ENCODE data around the gene DNAJB5.
"Not testable (repeated sequence)": the region's sequence is repeated elsewhere in the genome, so short reads cannot be mapped to it uniquely, and the experiment has no call there.

The DNAJB5 gene

DNA sequence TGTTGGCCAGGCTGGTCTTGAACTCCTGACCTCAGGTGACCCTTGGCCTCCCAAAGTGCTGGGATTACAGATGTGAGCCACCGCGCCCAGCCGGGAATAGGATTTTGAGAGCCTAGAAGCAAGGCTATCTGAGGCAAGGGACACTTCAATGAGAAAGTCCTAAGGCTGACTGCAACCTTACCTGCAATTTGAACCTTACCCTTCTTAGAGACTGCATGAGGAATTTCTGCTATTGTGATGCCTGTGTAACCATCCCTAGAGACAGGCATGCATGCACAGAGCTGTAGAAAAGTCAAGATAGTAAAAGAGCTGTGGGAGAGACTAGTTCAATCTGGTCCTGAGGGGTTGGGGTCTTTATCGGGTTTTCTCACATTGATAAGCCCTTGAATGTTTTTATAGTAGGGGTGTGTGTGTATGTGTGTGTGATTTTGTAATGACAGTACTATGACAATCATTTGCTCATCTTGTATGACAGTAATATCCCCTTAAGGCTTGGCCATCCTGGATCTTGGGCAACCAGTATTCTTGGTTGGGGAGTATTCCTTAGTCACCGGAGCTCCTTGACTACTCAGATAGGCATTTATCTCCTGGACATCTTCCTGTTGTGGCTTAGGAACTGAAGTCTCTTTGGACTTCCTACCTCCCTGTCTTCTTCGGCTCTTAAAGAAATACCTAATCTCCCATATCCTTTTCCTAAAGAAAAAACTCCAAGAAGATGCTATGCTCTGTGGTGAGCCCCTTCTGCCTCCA is 11.2 kb downstream of the DNAJB5 start:
- H3K36me3 Mint-ChIP-seq (ENCODE audit: low read depth), result peaks cover 11% of the 10 kb centered on the region
- H3K4me1 Mint-ChIP-seq, result peaks cover 42% of the 10 kb centered on the region
- ATAC-seq, result no peak
- DNase-seq, result no peak
- no peaks in the 10 kb centered on the region for H3K9me3 Mint-ChIP-seq
- no peak overlapping the region for H3K4me3 Mint-ChIP-seq
- H3K27ac Mint-ChIP-seq, result no peak overlapping the region
- no peaks in the 10 kb centered on the region for H3K27me3 Mint-ChIP-seq

DNA sequence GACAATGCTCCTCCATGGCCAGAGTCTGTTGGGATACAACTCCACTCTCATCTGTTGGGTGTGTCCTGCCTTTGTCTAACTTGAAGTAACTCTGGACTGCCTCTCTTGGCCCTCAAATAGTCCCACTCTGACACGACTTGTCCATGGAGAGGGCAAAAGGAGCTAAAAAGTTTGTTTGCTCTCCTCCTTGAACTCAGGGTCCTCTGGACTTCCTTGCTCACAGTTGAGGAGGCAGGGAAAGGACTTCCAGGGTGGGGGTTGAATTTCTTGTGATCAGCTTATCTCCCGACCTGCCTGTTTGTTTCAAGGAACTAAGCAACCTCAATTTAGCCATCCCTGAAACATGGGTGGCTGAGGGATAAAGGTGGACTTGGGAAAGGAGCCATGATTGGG is 11.7 kb downstream of the DNAJB5 start:
- H3K27me3 Mint-ChIP-seq, result no peaks in the 10 kb centered on the region
- H3K9me3 Mint-ChIP-seq, result no peaks in the 10 kb centered on the region
- peak overlapping the region; percentile 70 for H3K27ac Mint-ChIP-seq
- H3K4me3 Mint-ChIP-seq, result no peak overlapping the region
- H3K36me3 Mint-ChIP-seq (ENCODE audit: low read depth), result peaks cover 10% of the 10 kb centered on the region
- DNase-seq (no peak), ATAC-seq (no peak)
- H3K4me1 Mint-ChIP-seq, result peaks cover 41% of the 10 kb centered on the region

DNA sequence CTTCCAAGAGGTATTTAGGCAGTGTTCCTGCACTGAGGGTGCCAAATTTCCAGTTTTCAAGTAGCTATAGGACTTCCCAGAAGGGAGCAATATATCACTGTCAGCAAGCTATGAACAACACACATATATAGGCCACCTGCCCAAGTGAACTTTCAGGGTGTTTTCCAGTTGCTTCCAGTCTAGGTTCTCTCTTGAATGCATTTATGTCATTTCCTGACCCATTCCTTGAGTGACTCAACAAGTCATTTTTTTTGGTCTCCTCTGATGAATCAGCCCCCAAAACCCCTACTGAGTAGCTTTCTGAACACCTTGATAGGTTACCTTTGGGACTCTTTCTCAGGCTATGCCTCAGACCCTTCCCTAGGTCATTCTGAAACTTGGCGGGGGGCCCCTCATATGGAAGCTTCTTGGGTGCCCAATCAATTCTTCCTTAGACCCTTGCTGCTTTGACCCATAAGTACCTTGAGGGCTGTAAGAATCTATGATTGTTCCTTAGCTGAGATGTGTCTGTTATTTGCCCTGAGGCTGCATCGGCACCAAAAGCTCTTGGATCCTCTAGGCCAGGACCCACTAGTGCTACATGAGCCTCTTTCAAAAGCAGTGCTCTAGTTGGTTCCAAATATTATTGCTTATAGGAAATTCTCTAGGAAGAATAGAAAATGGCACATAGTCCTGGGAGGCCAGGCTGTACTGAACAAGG is 12.4 kb downstream of the DNAJB5 start:
- DNase-seq, result no peak
- H3K27ac Mint-ChIP-seq, result peak overlapping the region; percentile 70

DNA sequence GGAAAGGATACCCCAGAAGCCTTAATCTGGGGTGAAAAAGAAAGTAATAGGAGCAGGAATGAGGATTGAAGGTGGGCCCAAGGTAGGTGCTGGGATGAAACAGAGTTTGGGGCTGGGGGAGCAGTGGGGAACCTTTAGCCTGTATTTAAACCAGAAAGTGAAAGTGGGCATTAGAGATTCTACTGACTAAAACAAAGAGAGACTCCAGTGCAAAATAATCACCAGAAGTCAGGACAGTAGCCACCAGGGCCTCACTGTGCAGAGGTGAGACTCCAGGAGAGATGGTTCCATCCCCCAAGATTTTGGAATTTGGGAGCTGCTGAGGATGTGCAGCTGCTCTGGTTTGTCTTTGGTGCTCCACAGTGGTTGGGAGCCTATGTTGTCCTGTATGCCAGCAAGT is 13.1 kb downstream of the DNAJB5 start:
- Mint-ChIP-seq H3K27ac (no peak overlapping the region), H3K36me3 (ENCODE audit: low read depth) (no peaks in the 10 kb centered on the region)
- no peak for ATAC-seq

More for the DNA sequence above, 12.4 kb downstream of the DNAJB5 start:
- H3K36me3 Mint-ChIP-seq (ENCODE audit: low read depth), result peaks cover 4% of the 10 kb centered on the region
- H3K4me1 Mint-ChIP-seq, result peaks cover 39% of the 10 kb centered on the region
- no peaks in the 10 kb centered on the region for H3K27me3 Mint-ChIP-seq
- peak; percentile 95 for ATAC-seq
- no peak overlapping the region for H3K4me3 Mint-ChIP-seq
- no peaks in the 10 kb centered on the region for H3K9me3 Mint-ChIP-seq

DNA sequence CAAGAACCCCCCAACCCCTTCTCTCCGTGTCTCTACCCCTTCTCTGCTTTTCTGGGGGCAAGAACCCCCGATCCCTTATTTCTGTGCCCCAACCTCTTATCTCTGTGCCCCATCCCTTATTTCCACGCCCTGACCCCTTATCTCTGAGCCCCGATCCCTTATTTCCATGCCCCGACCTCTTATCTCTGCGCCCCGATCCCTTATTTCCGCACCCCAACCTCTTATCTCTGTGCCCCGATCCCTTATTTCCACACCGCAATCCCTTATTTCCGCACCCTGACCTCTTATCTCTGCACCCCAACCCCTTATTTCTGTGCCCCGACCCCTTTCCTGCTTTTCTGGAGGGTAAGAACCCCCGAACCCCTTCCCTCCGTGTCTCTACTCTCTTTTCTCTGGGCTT is 14.8 kb downstream of the DNAJB5 start:
- not testable (repeated sequence) for H3K27me3 Mint-ChIP-seq; DNase-seq; ATAC-seq; H3K36me3 Mint-ChIP-seq (ENCODE audit: low read depth); H3K9me3 Mint-ChIP-seq; H3K4me3 Mint-ChIP-seq; H3K27ac Mint-ChIP-seq
- H3K4me1 Mint-ChIP-seq, result peaks cover 25% of the 10 kb centered on the region

More for the DNA sequence above, 13.1 kb downstream of the DNAJB5 start:
- DNase-seq, result no peak
- Mint-ChIP-seq H3K27me3 (no peaks in the 10 kb centered on the region), H3K9me3 (no peaks in the 10 kb centered on the region), H3K4me1 (peaks cover 35% of the 10 kb centered on the region), H3K4me3 (no peak overlapping the region)

DNA sequence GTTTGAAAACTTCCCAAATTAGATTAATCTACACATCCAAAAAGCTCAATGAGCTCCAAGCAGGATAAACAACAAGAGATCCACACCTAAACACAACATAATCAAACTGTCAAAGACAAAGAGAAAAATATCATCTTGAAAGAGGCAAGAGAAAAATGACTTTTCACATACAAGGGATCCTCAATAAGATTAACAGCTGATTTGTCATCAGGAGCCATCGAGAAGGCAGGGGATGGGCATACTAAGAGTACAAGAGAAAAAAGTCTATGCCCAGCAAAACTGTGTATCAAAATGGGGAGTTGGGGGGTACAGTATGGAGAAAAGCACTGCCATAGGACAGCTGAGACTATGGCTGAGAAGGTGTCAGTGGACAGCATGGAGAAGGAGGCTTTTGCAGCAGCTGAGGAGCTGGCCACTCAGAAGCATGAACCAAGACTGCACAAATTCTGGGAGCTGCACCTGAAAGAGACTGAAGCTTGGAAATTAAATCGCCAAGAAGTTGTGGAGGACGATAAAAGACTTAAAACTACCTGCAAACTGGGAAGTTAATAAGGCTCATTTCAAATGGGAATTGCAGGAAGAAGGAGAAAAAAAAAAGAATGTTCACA is 20.9 kb downstream of the DNAJB5 start:
- Mint-ChIP-seq H3K27ac (no peak overlapping the region), H3K4me1 (no peaks in the 10 kb centered on the region), H3K9me3 (peaks cover 15% of the 10 kb centered on the region), H3K27me3 (no peaks in the 10 kb centered on the region), H3K36me3 (ENCODE audit: low read depth) (peaks cover 22% of the 10 kb centered on the region), H3K4me3 (no peak overlapping the region)
- DNase-seq, result no peak
- ATAC-seq, result no peak

DNA sequence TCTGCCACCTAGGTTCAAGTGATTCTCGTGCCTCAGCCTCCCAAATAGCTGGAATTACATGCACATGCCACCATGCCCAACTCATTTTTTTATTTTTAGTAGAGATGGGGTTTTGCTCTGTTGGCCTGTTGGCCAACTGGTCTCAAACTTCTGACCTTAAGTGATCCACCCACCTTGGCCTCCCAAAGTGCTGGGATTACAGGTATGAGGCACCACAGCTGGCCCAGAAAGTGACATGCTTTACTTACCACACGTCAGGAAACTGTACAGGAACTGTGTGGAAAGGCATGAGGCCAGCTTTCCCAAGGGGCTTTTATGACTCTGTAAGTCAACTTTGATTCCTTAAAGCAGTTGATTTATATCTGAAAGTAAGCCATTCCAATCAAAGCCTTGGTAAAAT is 25.0 kb downstream of the DNAJB5 start:
- peaks cover 30% of the 10 kb centered on the region for H3K36me3 Mint-ChIP-seq (ENCODE audit: low read depth)
- ATAC-seq (no peak), DNase-seq (no peak)
- no peak overlapping the region for H3K4me3 Mint-ChIP-seq
- H3K9me3 Mint-ChIP-seq, result peaks cover 15% of the 10 kb centered on the region
- no peak overlapping the region for H3K27ac Mint-ChIP-seq
- H3K27me3 Mint-ChIP-seq, result no peaks in the 10 kb centered on the region
- no peaks in the 10 kb centered on the region for H3K4me1 Mint-ChIP-seq

DNA sequence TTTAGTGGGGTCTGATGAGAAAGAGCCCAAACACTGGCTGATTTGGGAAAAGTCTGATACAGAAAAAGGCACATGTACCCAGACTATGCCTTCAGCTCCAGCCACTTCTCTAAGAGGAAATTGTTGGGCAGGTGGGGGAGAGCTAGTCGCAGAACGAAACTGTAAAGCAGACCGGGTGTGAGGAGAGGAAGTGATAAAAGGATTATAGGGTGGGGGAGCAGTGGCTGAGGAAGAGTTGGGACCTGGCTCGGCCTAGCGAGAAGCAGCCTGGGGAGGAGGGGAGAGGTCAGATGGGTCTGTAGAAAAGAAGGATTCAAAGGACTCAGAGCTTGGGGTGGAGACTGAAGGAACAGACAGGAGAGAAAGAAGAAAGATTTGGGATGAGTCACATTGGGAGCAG is 33.9 kb downstream of the DNAJB5 start:
- not testable (repeated sequence) for H3K27ac Mint-ChIP-seq; H3K4me3 Mint-ChIP-seq; H3K27me3 Mint-ChIP-seq; DNase-seq; H3K36me3 Mint-ChIP-seq (ENCODE audit: low read depth); H3K9me3 Mint-ChIP-seq; H3K4me1 Mint-ChIP-seq; ATAC-seq

DNA sequence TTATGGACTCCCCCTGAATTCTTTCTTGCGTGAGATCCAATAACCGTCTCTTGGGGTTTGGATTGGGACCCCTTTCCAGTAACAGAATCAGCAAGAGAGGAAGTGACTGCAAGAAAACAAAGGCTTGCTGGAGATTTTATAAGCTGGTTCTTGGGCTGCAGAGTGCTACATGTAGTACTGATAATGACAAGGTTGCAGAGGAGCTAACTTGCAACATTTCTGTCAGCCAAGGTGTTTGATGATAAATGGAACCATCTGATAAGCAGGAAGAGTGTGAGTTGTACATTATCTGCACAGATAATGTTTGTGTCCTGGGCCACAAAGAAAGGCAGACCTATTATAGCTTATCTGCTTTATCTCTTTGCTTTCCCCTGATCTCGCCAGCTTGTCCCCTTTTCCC is 37.1 kb downstream of the DNAJB5 start:
- no peaks in the 10 kb centered on the region for H3K27me3 Mint-ChIP-seq

DNA sequence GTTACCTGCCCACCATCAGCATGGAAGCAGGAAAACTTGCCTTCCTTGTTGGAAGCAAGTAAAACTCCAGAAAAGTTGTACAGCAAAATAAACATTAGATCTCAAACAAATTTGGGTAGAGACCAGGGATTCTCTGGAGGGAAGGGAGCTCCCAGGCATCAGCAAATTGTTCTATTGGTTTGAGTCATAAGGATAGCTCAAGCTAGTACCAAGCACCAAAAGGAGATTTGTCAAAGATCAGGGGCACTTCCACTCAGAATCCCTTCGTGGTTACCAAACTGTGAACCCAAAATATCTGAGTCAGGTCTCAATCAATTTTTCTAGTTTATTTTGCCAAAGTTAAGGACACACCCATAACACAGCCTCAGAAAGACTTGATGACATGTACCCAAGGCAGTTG is 37.8 kb downstream of the DNAJB5 start:
- no peak for DNase-seq
- no peaks in the 10 kb centered on the region for H3K9me3 Mint-ChIP-seq
- no peaks in the 10 kb centered on the region for H3K36me3 Mint-ChIP-seq (ENCODE audit: low read depth)
- peaks cover 8% of the 10 kb centered on the region for H3K4me1 Mint-ChIP-seq
- no peaks in the 10 kb centered on the region for H3K27me3 Mint-ChIP-seq
- peak; percentile 36 for ATAC-seq
- H3K27ac Mint-ChIP-seq, result no peak overlapping the region
- H3K4me3 Mint-ChIP-seq, result no peak overlapping the region

More for the DNA sequence above, 37.1 kb downstream of the DNAJB5 start:
- DNase-seq (no peak), ATAC-seq (no peak)
- Mint-ChIP-seq H3K4me3 (no peak overlapping the region), H3K27ac (no peak overlapping the region), H3K36me3 (ENCODE audit: low read depth) (no peaks in the 10 kb centered on the region), H3K9me3 (no peaks in the 10 kb centered on the region), H3K4me1 (peaks cover 8% of the 10 kb centered on the region)

DNA sequence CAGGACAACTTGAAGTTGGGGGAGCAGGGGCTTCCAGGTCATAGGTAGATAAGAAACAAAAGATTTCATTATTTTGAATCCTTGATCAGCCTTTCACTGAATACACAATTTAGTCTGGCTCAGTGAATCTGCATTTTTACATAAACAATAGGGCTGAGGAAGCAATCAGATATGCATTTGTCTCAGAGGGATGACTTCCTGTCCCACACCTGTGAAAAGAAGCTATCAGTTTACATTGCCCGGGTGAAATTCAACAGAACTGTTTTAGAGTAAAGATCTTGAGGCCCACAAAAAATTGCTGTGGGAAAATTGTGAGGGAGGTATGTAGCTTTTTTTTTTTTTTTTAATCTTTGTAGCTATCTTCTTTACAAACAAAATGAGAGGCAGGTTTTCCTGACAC is 38.3 kb downstream of the DNAJB5 start:
- DNase-seq (no peak), ATAC-seq (no peak)
- Mint-ChIP-seq H3K27ac (no peak overlapping the region), H3K27me3 (no peaks in the 10 kb centered on the region), H3K4me3 (no peak overlapping the region), H3K36me3 (ENCODE audit: low read depth) (no peaks in the 10 kb centered on the region), H3K4me1 (peaks cover 8% of the 10 kb centered on the region), H3K9me3 (no peaks in the 10 kb centered on the region)

DNA sequence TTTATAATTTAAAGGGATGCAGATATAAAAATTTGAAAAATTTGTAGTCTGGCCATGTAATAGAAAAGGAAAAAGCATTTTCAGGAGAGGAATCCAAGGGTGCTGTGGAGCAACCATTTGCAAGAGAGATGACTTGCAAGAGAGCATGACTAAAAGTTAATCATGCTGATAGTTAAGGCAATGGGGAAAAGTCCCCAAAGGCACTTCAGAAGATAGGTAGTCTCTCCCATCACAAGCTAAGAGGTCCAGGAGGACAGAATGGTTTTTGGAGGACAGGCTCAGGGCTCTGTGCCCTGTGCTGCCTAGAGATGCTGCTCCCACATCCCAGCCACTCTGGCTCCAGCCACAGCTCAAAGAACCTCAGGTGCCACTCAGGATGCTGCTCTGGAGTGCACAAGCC is 38.8 kb downstream of the DNAJB5 start:
- Mint-ChIP-seq H3K27ac (no peak overlapping the region), H3K4me3 (no peak overlapping the region), H3K4me1 (peaks cover 8% of the 10 kb centered on the region), H3K27me3 (no peaks in the 10 kb centered on the region), H3K36me3 (ENCODE audit: low read depth) (no peaks in the 10 kb centered on the region), H3K9me3 (no peaks in the 10 kb centered on the region)
- ATAC-seq (no peak), DNase-seq (no peak)

DNA sequence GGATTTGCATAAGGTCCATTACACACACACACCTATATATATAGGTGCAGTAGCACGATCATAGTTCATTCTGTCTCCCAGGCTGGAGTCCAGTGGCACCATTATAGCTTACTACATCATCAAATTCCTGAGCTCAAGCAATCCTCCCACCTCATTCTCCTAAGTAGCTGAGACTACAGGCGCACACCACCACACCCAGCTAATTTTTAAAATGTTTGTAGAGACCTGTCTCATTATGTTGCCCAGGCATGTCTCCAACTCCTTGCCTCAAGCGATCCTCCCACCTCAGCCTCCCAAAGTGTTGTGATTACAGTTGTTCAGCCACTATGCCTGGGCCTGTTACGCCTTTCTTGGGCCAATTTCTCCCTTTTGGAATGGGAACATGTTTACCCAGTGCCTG is 39.7 kb downstream of the DNAJB5 start:
- Mint-ChIP-seq H3K4me1 (peaks cover 4% of the 10 kb centered on the region), H3K9me3 (no peaks in the 10 kb centered on the region), H3K27ac (no peak overlapping the region), H3K4me3 (no peak overlapping the region), H3K36me3 (ENCODE audit: low read depth) (no peaks in the 10 kb centered on the region), H3K27me3 (no peaks in the 10 kb centered on the region)
- no peak for ATAC-seq
- DNase-seq, result no peak

DNA sequence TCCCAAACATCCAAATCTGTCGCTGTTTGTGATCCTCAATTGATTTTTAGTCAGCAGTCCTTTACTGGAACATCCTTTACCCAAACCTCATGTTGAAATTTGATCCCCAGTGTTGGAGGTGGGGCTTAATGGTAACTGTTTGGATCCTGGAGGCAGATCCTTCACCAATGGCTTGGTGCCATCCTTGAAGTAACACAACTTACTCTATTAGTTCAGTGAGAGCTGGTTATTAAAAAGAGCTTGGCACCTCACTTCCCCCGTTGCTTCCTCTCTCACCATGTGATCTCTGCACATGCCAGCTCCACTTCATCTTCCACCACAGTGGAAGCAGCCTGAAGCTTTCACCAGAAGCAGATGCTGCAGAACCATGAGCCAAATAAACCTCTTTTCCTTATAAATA is 40.3 kb downstream of the DNAJB5 start:
- ATAC-seq (no peak), DNase-seq (no peak)
- H3K4me1 Mint-ChIP-seq, result peaks cover 4% of the 10 kb centered on the region
- H3K9me3 Mint-ChIP-seq, result no peaks in the 10 kb centered on the region
- no peaks in the 10 kb centered on the region for H3K36me3 Mint-ChIP-seq (ENCODE audit: low read depth)
- H3K27ac Mint-ChIP-seq, result no peak overlapping the region
- no peak overlapping the region for H3K4me3 Mint-ChIP-seq
- H3K27me3 Mint-ChIP-seq, result no peaks in the 10 kb centered on the region

DNA sequence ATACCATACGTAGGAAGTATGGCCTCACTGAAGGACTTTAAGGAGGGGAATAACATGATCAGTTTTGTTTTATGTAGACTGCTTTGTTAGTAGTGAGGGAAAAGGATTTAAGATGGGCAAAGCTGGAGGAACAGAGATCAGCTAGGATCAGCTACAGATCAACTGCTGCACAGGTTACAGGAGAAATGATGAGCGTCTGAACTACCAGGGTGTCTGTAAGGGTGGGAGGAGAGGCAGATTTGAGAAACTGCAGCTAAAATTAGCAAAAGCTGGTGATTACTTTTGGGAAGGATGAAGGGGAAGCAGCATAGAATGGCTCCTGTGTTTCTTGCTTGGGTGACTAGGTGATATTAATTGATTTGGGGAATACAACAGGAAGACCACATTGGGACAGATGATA is 43.6 kb downstream of the DNAJB5 start:
- no peaks in the 10 kb centered on the region for H3K27me3 Mint-ChIP-seq
- no peak overlapping the region for H3K27ac Mint-ChIP-seq
- DNase-seq, result no peak
- H3K4me3 Mint-ChIP-seq, result no peak overlapping the region
- H3K4me1 Mint-ChIP-seq, result peaks cover 13% of the 10 kb centered on the region
- no peak for ATAC-seq
- H3K36me3 Mint-ChIP-seq (ENCODE audit: low read depth), result no peaks in the 10 kb centered on the region
- no peaks in the 10 kb centered on the region for H3K9me3 Mint-ChIP-seq
